Measurements from ENCODE around the gene ZNF33B. TPM values are rescaled to one million over a fixed set of nuclear protein-coding genes. Genes with fewer than 3 reads are reported as not detected.

ZNF33B gene
- total and polyA plus RNA-seq, 4 donors: 8.6 to 41.2 (median 18.7) TPM

Small RNA genes within 50 kb of the gene (small RNA-seq; reads per million reads assigned to genes)
- gene AL022345.1 (ENCODE audit: low replicate concordance) (not detected), gene AL022345.2 (ENCODE audit: low replicate concordance) (not detected), gene AL022345.3 (ENCODE audit: low replicate concordance) (not detected), gene FXYD6P1 (ENCODE audit: low replicate concordance) (not detected), gene RNU6-1170P (ENCODE audit: low replicate concordance) (not detected)

Other genes starting within 250 kb of the ZNF33B start
- 10 to 100 TPM; 15.3 to 15.6 TPM for gene BMS1, start 144.2 kb upstream of the ZNF33B start, total RNA-seq
- gene BMS1, start 144.2 kb upstream of the ZNF33B start, polyA plus RNA-seq: 10 to 100 TPM in 1 of 2 donors, 1 to 10 TPM in 1; 6.7 to 12.4 TPM

Measured in lung (tissue), 5 donors.